CD4-positive, CD25-positive, alpha-beta regulatory T cell (primary cell): ENCODE results near the gene SIK2. TPM values are rescaled to one million over a fixed set of nuclear protein-coding genes. Genes with fewer than 3 reads are reported as not detected.

ENCODE experiments used
- ATAC-seq, 2 donors: fragments of 150-1000 bp; cut with Tn5 transposase; one replicate each; pipeline ENCODE4 v1.10.0; 2021; ENCODE audit warnings: low read depth in 2 of 2, moderate number of reproducible peaks in 2 of 2, moderate library complexity in 1 of 2
- DNase-seq, 3 donors: peaks; one replicate each; pipeline versions ENCODE4 v3.0.0 to v3.0.0-alpha.2; 2012 to 2022; ENCODE audit warnings: mixed read lengths in 1 of 3
- H3K27ac ChIP-seq: one replicate; pipeline ENCODE4 v1.7.0; 2013; ENCODE audit warnings: mild to moderate bottlenecking, low read length; ENCODE audit not compliant: insufficient read depth, poor library complexity, severe bottlenecking
- H3K27me3 ChIP-seq: one replicate; pipeline ENCODE4 v1.7.0; 2013; ENCODE audit warnings: low read length; ENCODE audit not compliant: control insufficient read depth, insufficient read depth
- H3K36me3 ChIP-seq: one replicate; pipeline ENCODE4 v1.7.0; 2013; ENCODE audit warnings: mild to moderate bottlenecking, low read length, moderate library complexity; ENCODE audit not compliant: control insufficient read depth, insufficient read depth
- H3K4me1 ChIP-seq: 2 replicates; pipeline ENCODE4 v1.7.0; 2013; ENCODE audit warnings: mild to moderate bottlenecking, low read length; ENCODE audit not compliant: insufficient read depth, control insufficient read depth, poor library complexity, severe bottlenecking
- H3K4me3 ChIP-seq: one replicate; pipeline ENCODE4 v1.7.0; 2013; ENCODE audit warnings: low read depth, mild to moderate bottlenecking, low read length, moderate library complexity
- H3K9me3 ChIP-seq, 2 experiments: 1 replicate in 1 of 2; 2 replicates in 1 of 2; pipeline ENCODE4 v1.7.0; 2013; ENCODE audit warnings: low read length in 2 of 2, mild to moderate bottlenecking in 1 of 2, moderate library complexity in 1 of 2; ENCODE audit not compliant: control insufficient read depth in 2 of 2
- H3K27ac Mint-ChIP-seq, 3 donors: one replicate each; pipeline ENCODE4 v1.8.0; 2020 to 2022; ENCODE audit warnings: mild to moderate bottlenecking in 3 of 3, mixed read lengths in 3 of 3, moderate library complexity in 2 of 3
- H3K27me3 Mint-ChIP-seq: one replicate; pipeline ENCODE4 v1.8.0; 2022; ENCODE audit warnings: mild to moderate bottlenecking, mixed read lengths
- H3K36me3 Mint-ChIP-seq: one replicate; pipeline ENCODE4 v1.8.0; 2020; ENCODE audit warnings: mixed read lengths
- H3K4me1 Mint-ChIP-seq, 4 donors: one replicate each; pipeline ENCODE4 v1.8.0; 2020 to 2022; ENCODE audit warnings: mixed read lengths in 4 of 4, mild to moderate bottlenecking in 1 of 4
- H3K4me3 Mint-ChIP-seq, 4 donors: one replicate each; pipeline ENCODE4 v1.8.0; 2020 to 2022; ENCODE audit warnings: mild to moderate bottlenecking in 4 of 4, mixed read lengths in 4 of 4, moderate library complexity in 3 of 4
- H3K9me3 Mint-ChIP-seq, 7 donors: one replicate each; pipeline ENCODE4 v1.8.0; 2020 to 2022; ENCODE audit warnings: mixed read lengths in 7 of 7, mild to moderate bottlenecking in 3 of 7, moderate library complexity in 2 of 7
- polyA plus RNA-seq, 4 donors: library from polyadenylated mRNA; unstranded; fragments of 300-500 nt; fragmentation: Illumina TruSeq; gene quantifications; one replicate each; pipeline ENCODE4 v1.2.3, GENCODE V29; 2021
- total RNA-seq: library from RNA; stranded (reverse); gene quantifications from one replicate; pipeline ENCODE4 v1.2.3, GENCODE V29; 2022

SIK2 gene
- total and polyA plus RNA-seq, 5 donors from 2014 or later = 0.05 to 8.7 (median 0.16) TPM

- no peak for ATAC-seq
- H3K27ac ChIP-seq = no peak overlapping the region
Measured at GRCh38 chr11:111734954-111735261, 132.7 kb downstream of the SIK2 start.

GRCh38 chr11:111735262-111736116 is 133.2 kb downstream of the SIK2 start:
- peaks cover 22% of the 10 kb centered on the region for H3K36me3 ChIP-seq
- Mint-ChIP-seq H3K27ac (peak overlapping the region; percentile 84 to 88 (median 86)), H3K4me1 (peaks cover 0 to 17% (median 7%) of the 10 kb centered on the region in 4 donors), H3K27me3 (no peaks in the 10 kb centered on the region), H3K9me3 (no peaks in the 10 kb centered on the region), H3K36me3 (peaks cover 11% of the 10 kb centered on the region), H3K4me3 (no peak overlapping the region)
- no peaks in the 10 kb centered on the region for H3K27me3 ChIP-seq
- no peaks in the 10 kb centered on the region for H3K9me3 ChIP-seq
- no peaks in the 10 kb centered on the region for H3K4me1 ChIP-seq
- peak in 1 of 3 donors; percentile 7 for DNase-seq
- no peak overlapping the region for H3K27ac ChIP-seq
- ATAC-seq = no peak
- H3K4me3 ChIP-seq = no peak overlapping the region

More at GRCh38 chr11:111734954-111735261, 132.7 kb downstream of the SIK2 start:
- Mint-ChIP-seq H3K4me1 (peaks cover 0 to 17% (median 7%) of the 10 kb centered on the region in 4 donors), H3K9me3 (no peaks in the 10 kb centered on the region), H3K27me3 (no peaks in the 10 kb centered on the region), H3K27ac (peak overlapping the region; percentile 53 to 88 (median 86)), H3K4me3 (no peak overlapping the region), H3K36me3 (peaks cover 9% of the 10 kb centered on the region)
- no peak for DNase-seq
- Histone ChIP-seq H3K4me3 (no peak overlapping the region), H3K27me3 (no peaks in the 10 kb centered on the region), H3K36me3 (peaks cover 17% of the 10 kb centered on the region), H3K4me1 (no peaks in the 10 kb centered on the region), H3K9me3 (no peaks in the 10 kb centered on the region)

GRCh38 chr11:111736181-111736590 is 133.9 kb downstream of the SIK2 start:
- H3K27me3 Mint-ChIP-seq = no peaks in the 10 kb centered on the region
- H3K4me1 Mint-ChIP-seq = peaks cover 0 to 17% (median 7%) of the 10 kb centered on the region in 4 donors
- Histone ChIP-seq H3K4me3 (no peak overlapping the region), H3K27me3 (no peaks in the 10 kb centered on the region), H3K27ac (no peak overlapping the region), H3K9me3 (no peaks in the 10 kb centered on the region), H3K4me1 (no peaks in the 10 kb centered on the region), H3K36me3 (peaks cover 29% of the 10 kb centered on the region)
- no peaks in the 10 kb centered on the region for H3K9me3 Mint-ChIP-seq
- peak overlapping the region in 2 of 3 donors; percentile 32 to 84 for H3K27ac Mint-ChIP-seq
- H3K36me3 Mint-ChIP-seq = peaks cover 17% of the 10 kb centered on the region
- no peak for ATAC-seq
- no peak for DNase-seq
- no peak overlapping the region for H3K4me3 Mint-ChIP-seq

GRCh38 chr11:111736621-111737443 is 134.6 kb downstream of the SIK2 start:
- no peak overlapping the region for H3K4me3 ChIP-seq
- H3K4me3 Mint-ChIP-seq = no peak overlapping the region
- no peak overlapping the region for H3K27ac ChIP-seq
- no peaks in the 10 kb centered on the region for H3K9me3 ChIP-seq
- no peaks in the 10 kb centered on the region for H3K9me3 Mint-ChIP-seq
- H3K27me3 ChIP-seq = no peaks in the 10 kb centered on the region
- no peaks in the 10 kb centered on the region for H3K27me3 Mint-ChIP-seq
- DNase-seq (no peak), ATAC-seq (no peak)
- peak overlapping the region; percentile 49 to 86 (median 84) for H3K27ac Mint-ChIP-seq
- peaks cover 0 to 17% (median 7%) of the 10 kb centered on the region in 4 donors for H3K4me1 Mint-ChIP-seq
- H3K36me3 ChIP-seq = peaks cover 36% of the 10 kb centered on the region
- no peaks in the 10 kb centered on the region for H3K4me1 ChIP-seq
- H3K36me3 Mint-ChIP-seq = peaks cover 24% of the 10 kb centered on the region

GRCh38 chr11:111737444-111738210 is 135.4 kb downstream of the SIK2 start:
- H3K27ac ChIP-seq = no peak overlapping the region
- DNase-seq = no peak
- H3K9me3 ChIP-seq = no peaks in the 10 kb centered on the region
- H3K36me3 ChIP-seq = peaks cover 43% of the 10 kb centered on the region
- H3K4me3 ChIP-seq = no peak overlapping the region
- H3K4me1 ChIP-seq = no peaks in the 10 kb centered on the region
- peaks cover 0 to 17% (median 7%) of the 10 kb centered on the region in 4 donors for H3K4me1 Mint-ChIP-seq
- peak overlapping the region; percentile 84 to 86 (median 85) for H3K27ac Mint-ChIP-seq
- H3K27me3 ChIP-seq = no peaks in the 10 kb centered on the region
- no peak overlapping the region for H3K4me3 Mint-ChIP-seq
- peaks cover 30% of the 10 kb centered on the region for H3K36me3 Mint-ChIP-seq
- no peaks in the 10 kb centered on the region for H3K9me3 Mint-ChIP-seq
- H3K27me3 Mint-ChIP-seq = no peaks in the 10 kb centered on the region
- no peak for ATAC-seq

- no peaks in the 10 kb centered on the region for H3K9me3 Mint-ChIP-seq
- no peak overlapping the region for H3K27ac ChIP-seq
- peak overlapping the region in 1 of 3 donors; percentile 47 for H3K27ac Mint-ChIP-seq
- no peak overlapping the region for H3K4me3 ChIP-seq
- no peak for ATAC-seq
- no peaks in the 10 kb centered on the region for H3K4me1 ChIP-seq
- H3K27me3 ChIP-seq = no peaks in the 10 kb centered on the region
- no peaks in the 10 kb centered on the region for H3K9me3 ChIP-seq
- H3K36me3 ChIP-seq = peaks cover 55% of the 10 kb centered on the region
- DNase-seq = no peak
- H3K4me1 Mint-ChIP-seq = peaks cover 2 to 17% (median 11%) of the 10 kb centered on the region in 4 donors
- no peak overlapping the region for H3K4me3 Mint-ChIP-seq
- H3K36me3 Mint-ChIP-seq = peaks cover 38% of the 10 kb centered on the region
- no peaks in the 10 kb centered on the region for H3K27me3 Mint-ChIP-seq
Measured at GRCh38 chr11:111739299-111739698, 137.1 kb downstream of the SIK2 start.

GRCh38 chr11:111741751-111742150 is 139.5 kb downstream of the SIK2 start:
- Mint-ChIP-seq H3K4me1 (peaks cover 4 to 12% (median 11%) of the 10 kb centered on the region in 4 donors), H3K27ac (peak overlapping the region in 1 of 3 donors; percentile 33), H3K4me3 (no peak overlapping the region), H3K36me3 (peaks cover 55% of the 10 kb centered on the region), H3K27me3 (no peaks in the 10 kb centered on the region), H3K9me3 (no peaks in the 10 kb centered on the region)
- H3K36me3 ChIP-seq = peaks cover 76% of the 10 kb centered on the region
- no peaks in the 10 kb centered on the region for H3K27me3 ChIP-seq
- H3K4me1 ChIP-seq = no peaks in the 10 kb centered on the region
- DNase-seq (no peak), ATAC-seq (no peak)
- no peak overlapping the region for H3K27ac ChIP-seq
- H3K4me3 ChIP-seq = no peak overlapping the region
- H3K9me3 ChIP-seq = no peaks in the 10 kb centered on the region
